Ectodermal cell (in vitro differentiated cells): ENCODE measurements around the gene C18orf63.

Source experiments
- H3K27ac ChIP-seq: 2 replicates; pipeline ENCODE4 v1.7.0; 2013; ENCODE audit warnings: mild to moderate bottlenecking, low read depth, low read length; ENCODE audit not compliant: insufficient read depth, poor library complexity, severe bottlenecking
- H3K27me3 ChIP-seq: 2 replicates; pipeline ENCODE4 v1.7.0; 2013; ENCODE audit warnings: mild to moderate bottlenecking, low read length; ENCODE audit not compliant: insufficient read depth, control insufficient read depth, poor library complexity, severe bottlenecking
- H3K36me3 ChIP-seq: one replicate; pipeline ENCODE4 v1.7.0; 2013; ENCODE audit warnings: low read length; ENCODE audit not compliant: control insufficient read depth, insufficient read depth
- H3K4me1 ChIP-seq: one replicate; pipeline ENCODE4 v1.7.0; 2013; ENCODE audit warnings: low read length; ENCODE audit not compliant: control insufficient read depth, insufficient read depth
- H3K4me3 ChIP-seq: 2 replicates; pipeline ENCODE4 v1.7.0; 2013; ENCODE audit warnings: low read depth, low read length, control low read depth; ENCODE audit not compliant: insufficient read depth
- H3K9me3 ChIP-seq: 2 replicates; pipeline ENCODE4 v1.7.0; 2013; ENCODE audit warnings: mild to moderate bottlenecking, low read length, moderate library complexity; ENCODE audit not compliant: control insufficient read depth
- WGBS, 2 experiments: methylation state at CpG; one replicate each; pipeline ENCODE4 v1.1.7; 2013; ENCODE audit warnings: missing lambda C conversion rate in 2 of 2; 5-methylcytosine and 5-hydroxymethylcytosine counted together

C18orf63 gene

DNA sequence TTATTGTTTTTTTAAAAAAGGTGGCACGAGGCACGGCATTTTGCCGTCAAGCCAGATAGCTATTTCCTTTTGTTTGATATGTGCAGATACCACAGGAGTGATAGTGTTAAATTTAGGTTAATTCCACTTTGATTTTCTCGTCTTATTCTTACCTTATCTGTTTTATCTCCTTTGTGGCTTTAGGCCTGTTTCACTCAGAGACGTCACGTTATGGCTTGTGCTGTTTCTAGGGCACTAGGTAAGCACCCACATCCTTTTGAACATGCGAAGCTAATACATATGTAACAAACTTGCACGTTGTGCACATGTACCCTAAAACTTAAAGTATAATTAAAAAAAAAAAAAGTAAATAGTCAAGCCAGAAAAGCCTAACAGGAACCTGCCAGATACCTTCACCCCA lies 57.8 kb downstream of the C18orf63 start:
- Histone ChIP-seq H3K4me1 (no peaks in the 10 kb centered on the region), H3K36me3 (no peaks in the 10 kb centered on the region), H3K4me3 (no peak overlapping the region), H3K27ac (no peak overlapping the region), H3K27me3 (no peaks in the 10 kb centered on the region), H3K9me3 (no peaks in the 10 kb centered on the region)
- 91 to 96% methylated on average over 7 of the region's 8 CpGs for WGBS, 2 experiments

DNA sequence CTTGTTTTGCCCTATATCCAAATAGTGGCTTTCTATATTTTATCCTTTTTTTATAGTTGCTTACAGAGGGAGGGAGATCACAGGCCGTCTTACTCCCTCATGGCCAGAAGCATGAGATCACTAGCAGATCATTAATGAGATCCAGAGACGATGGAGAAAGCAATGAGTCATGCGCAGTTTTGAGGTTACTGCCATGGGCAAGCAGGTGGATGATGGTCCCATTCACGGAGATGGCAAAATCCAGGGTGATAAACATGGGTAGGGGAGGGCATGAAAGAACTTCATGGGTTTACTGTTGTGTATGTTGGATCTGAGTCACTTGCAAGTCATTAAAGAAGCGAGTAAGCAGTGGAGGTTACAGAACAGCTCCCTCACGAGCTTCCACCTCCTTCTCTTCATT lies 60.4 kb downstream of the C18orf63 start:
- Histone ChIP-seq H3K36me3 (no peaks in the 10 kb centered on the region), H3K4me1 (no peaks in the 10 kb centered on the region), H3K27me3 (no peaks in the 10 kb centered on the region), H3K27ac (no peak overlapping the region), H3K9me3 (no peaks in the 10 kb centered on the region), H3K4me3 (no peak overlapping the region)
- WGBS, 2 experiments, result 90 to 92% methylated on average over 6 of the region's 6 CpGs

DNA sequence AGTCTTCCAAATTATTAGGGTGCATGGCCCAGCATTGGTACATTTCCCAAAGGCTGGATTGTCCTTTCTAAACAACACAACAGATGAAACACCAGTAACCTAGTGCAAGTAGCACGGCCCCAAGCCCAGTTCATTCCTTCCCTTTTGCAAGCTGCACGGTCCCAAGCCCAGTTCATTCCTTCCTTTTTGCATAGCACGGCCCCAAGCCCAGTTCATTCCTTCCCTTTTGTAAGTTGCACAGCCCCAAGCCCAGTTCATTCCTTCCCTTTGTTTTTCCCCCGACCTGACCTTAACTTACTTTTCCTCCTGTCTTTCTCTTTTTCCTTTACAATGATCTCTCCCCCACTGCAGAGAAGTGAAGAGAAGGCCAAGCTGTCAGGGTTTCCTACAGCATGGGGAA lies 60.9 kb downstream of the C18orf63 start:
- no peak overlapping the region for H3K4me3 ChIP-seq
- H3K27me3 ChIP-seq, result no peaks in the 10 kb centered on the region
- no peaks in the 10 kb centered on the region for H3K9me3 ChIP-seq
- no peaks in the 10 kb centered on the region for H3K36me3 ChIP-seq
- H3K4me1 ChIP-seq, result no peaks in the 10 kb centered on the region
- 68 to 73% methylated on average over 4 of the region's 4 CpGs for WGBS, 2 experiments
- no peak overlapping the region for H3K27ac ChIP-seq

DNA sequence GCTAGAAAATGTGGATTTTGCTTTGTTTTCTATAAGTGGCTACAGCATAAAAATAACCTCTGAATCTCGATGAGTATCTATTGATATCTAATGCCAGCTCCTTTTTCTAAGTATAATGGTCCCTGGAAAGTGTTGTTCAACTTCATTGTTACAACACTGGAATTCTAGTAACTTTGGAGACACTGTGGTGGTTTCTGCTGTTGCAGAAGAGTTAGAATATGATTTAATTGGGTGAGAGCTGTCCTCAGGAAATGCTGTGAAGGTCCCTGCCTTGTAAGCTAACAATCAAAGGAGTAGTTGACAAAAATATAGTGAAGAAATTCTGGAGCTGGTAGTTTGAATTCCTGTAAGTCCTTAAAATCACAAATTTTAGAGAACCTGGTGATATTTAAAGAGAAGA lies 62.1 kb downstream of the C18orf63 start:
- Histone ChIP-seq H3K27ac (no peak overlapping the region), H3K9me3 (no peaks in the 10 kb centered on the region), H3K4me3 (no peak overlapping the region), H3K36me3 (no peaks in the 10 kb centered on the region), H3K4me1 (no peaks in the 10 kb centered on the region), H3K27me3 (no peaks in the 10 kb centered on the region)
- 90 to 100% methylated on average over 1 of the region's 1 CpG for WGBS, 2 experiments

- Histone ChIP-seq H3K9me3 (no peaks in the 10 kb centered on the region), H3K27me3 (no peaks in the 10 kb centered on the region), H3K27ac (no peak overlapping the region), H3K4me3 (no peak overlapping the region), H3K4me1 (no peaks in the 10 kb centered on the region), H3K36me3 (no peaks in the 10 kb centered on the region)
- WGBS, 2 experiments, result 91 to 93% methylated on average over 4 of the region's 4 CpGs
Measured at GRCh38 chr18:74378179-74378682, 62.6 kb downstream of the C18orf63 start.

- H3K27ac ChIP-seq, result no peak overlapping the region
- no peak overlapping the region for H3K4me3 ChIP-seq
- no peaks in the 10 kb centered on the region for H3K9me3 ChIP-seq
- no peaks in the 10 kb centered on the region for H3K36me3 ChIP-seq
- H3K4me1 ChIP-seq, result no peaks in the 10 kb centered on the region
- H3K27me3 ChIP-seq, result no peaks in the 10 kb centered on the region
- WGBS, 2 experiments, result 92 to 95% methylated on average over 10 of the region's 10 CpGs
Measured at GRCh38 chr18:74380916-74381315, 65.3 kb downstream of the C18orf63 start.

- Histone ChIP-seq H3K9me3 (no peaks in the 10 kb centered on the region), H3K4me3 (no peak overlapping the region), H3K27ac (no peak overlapping the region), H3K4me1 (no peaks in the 10 kb centered on the region), H3K27me3 (no peaks in the 10 kb centered on the region), H3K36me3 (no peaks in the 10 kb centered on the region)
- WGBS, 2 experiments, result 94 to 95% methylated on average over 17 of the region's 17 CpGs
Measured at GRCh38 chr18:74381621-74382295, 66.1 kb downstream of the C18orf63 start.

DNA sequence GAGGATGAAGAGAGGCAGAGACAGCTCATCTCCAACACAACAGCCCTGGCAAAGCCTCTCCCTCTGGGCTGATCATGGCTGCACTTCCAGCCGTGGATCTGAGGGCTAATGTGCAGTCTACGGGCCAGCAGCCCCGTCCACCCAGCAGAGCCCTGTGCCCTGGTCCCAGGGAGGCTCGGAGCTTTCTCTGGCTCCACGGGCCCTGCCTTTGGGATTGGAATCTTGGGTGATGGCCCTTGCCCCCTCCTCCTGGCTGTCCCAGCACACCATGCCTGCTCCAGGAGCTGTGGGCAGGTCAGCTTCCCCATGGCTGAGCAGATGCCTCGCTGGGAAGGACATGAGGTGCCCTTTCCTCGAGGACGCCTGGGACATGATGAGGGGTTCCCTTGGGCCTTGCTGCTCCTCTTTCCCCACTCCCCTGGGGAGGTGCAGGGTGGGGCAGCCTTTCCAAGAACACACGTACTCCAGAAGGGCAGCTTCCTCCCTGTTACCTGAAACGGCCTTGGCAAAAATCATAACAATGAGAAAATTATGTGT lies 66.9 kb downstream of the C18orf63 start:
- Histone ChIP-seq H3K4me3 (no peak overlapping the region), H3K9me3 (no peaks in the 10 kb centered on the region), H3K27me3 (no peaks in the 10 kb centered on the region), H3K36me3 (no peaks in the 10 kb centered on the region), H3K27ac (no peak overlapping the region), H3K4me1 (no peaks in the 10 kb centered on the region)
- WGBS, 2 experiments, result 89 to 91% methylated on average over 10 of the region's 10 CpGs

- 86 to 87% methylated on average over 6 of the region's 6 CpGs for WGBS, 2 experiments
- no peaks in the 10 kb centered on the region for H3K9me3 ChIP-seq
- no peak overlapping the region for H3K4me3 ChIP-seq
- H3K27me3 ChIP-seq, result no peaks in the 10 kb centered on the region
- H3K36me3 ChIP-seq, result no peaks in the 10 kb centered on the region
- H3K27ac ChIP-seq, result no peak overlapping the region
- H3K4me1 ChIP-seq, result no peaks in the 10 kb centered on the region
Measured at GRCh38 chr18:74387383-74387782, 71.7 kb downstream of the C18orf63 start.

GRCh38 chr18:74388227-74388626 lies 72.6 kb downstream of the C18orf63 start:
- H3K4me1 ChIP-seq, result no peaks in the 10 kb centered on the region
- no peak overlapping the region for H3K4me3 ChIP-seq
- no peaks in the 10 kb centered on the region for H3K27me3 ChIP-seq
- H3K27ac ChIP-seq, result no peak overlapping the region
- no peaks in the 10 kb centered on the region for H3K36me3 ChIP-seq
- 45 to 51% methylated on average over 1 of the region's 1 CpG for WGBS, 2 experiments
- H3K9me3 ChIP-seq, result no peaks in the 10 kb centered on the region
